Jurkat, Clone E6-1 (cell line): ENCODE results near the gene DRAM2.
"Not testable (repeated sequence)": the region's sequence is repeated elsewhere in the genome, so short reads cannot be mapped to it uniquely, and the experiment has no call there.

ENCODE experiments used
- DNase-seq: peaks from one replicate; pipeline ENCODE4 v3.0.0-alpha.2; 2011; ENCODE audit warnings: low read depth, low spot score
- H3K4me3 ChIP-seq: 2 replicates; pipeline ENCODE4 v1.5.1; 2011; ENCODE audit warnings: mild to moderate bottlenecking, low read length, control low read depth, moderate library complexity

The DRAM2 gene

DNA sequence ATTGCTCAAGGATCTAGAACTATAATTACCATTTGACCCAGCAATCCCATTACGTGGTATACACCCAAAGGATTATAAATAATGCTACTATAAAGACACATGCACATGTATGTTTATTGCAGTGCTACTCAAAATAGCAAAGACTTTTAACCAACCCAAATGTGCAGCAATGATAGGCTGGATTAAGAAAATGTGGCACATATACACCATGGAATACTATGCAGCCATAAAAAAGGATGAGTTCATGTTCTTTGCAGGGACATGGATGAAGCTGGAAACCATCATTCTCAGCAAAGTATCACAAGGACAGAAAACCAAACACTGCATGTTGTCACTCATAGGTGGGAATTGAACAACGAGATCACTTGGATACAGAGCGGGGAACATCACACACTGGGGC lies 44.5 kb downstream of the DRAM2 start:
- not testable (repeated sequence) for DNase-seq, H3K4me3 ChIP-seq

DNA sequence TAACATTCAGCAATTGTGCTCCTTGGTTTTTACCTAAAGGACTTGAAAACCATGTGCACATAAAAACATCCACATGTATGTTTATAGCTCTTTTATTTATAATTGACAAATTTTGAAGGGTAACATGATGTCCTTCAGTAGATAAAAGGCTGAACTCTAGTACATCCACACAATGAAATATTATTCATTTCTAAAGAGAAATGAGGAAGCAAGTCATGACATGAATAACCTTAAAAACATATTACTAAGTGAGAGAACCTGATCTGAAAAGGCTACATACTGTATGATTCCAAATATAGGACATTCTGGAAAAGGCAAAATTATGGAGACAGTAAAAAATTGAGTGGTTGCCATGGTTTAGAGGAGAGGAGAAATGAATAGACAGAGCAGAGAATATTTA lies 50.3 kb downstream of the DRAM2 start:
- no peak overlapping the region for H3K4me3 ChIP-seq
- no peak for DNase-seq

DNA sequence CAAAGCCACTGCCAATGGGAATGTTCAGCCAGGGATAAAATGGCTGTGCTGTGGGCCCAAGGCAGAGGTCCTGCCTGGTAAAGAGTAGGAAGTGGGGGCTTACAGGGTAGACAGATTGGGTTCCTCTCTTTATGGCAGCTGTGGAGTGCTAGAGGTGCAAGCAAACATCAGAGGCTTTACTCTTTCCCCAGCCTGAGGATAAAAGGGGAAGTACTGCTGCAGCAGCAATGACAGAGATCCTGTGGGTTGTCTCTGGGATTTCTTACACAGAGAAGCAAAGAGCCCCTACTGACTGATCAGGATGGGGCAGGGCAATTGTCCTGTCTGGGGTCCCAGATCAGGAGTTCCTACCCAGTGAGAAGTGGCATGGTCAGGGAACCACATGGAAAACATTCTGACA lies 54.2 kb downstream of the DRAM2 start:
- no peak overlapping the region for H3K4me3 ChIP-seq
- DNase-seq, result no peak

DNA sequence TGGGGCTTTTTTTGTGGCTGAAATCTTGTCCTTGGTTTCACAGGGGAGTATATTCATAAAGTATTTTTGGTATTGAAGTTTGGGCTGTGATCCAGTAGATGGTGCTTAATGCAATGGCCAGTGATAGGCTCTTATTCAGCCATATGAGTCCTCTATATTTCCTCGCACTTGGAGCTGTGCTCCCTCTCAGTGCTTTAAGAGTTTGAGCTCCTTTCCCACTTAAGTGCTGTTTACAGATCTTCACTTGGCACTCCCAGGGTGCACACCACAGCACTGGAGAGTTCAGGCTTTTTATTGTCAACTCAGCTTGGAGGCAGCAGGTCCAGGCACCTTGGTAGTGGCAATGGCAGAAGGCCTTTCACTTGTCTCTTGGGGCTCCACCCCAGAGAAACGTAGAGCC lies 54.9 kb downstream of the DRAM2 start:
- H3K4me3 ChIP-seq, result no peak overlapping the region
- DNase-seq, result no peak

- no peak for DNase-seq
Observed at GRCh38 chr1:111082421-111083203, 57.3 kb downstream of the DRAM2 start.

GRCh38 chr1:111079329-111079728 lies 60.6 kb downstream of the DRAM2 start:
- H3K4me3 ChIP-seq, DNase-seq: not testable (repeated sequence)

More at GRCh38 chr1:111082421-111083203, 57.3 kb downstream of the DRAM2 start:
- H3K4me3 ChIP-seq, result no peak overlapping the region

- not testable (repeated sequence) for H3K4me3 ChIP-seq, DNase-seq
Observed at GRCh38 chr1:111077312-111077711, 62.6 kb downstream of the DRAM2 start.
